HG03439 (cell line): ENCODE measurements around the gene PGAM5.
A peak's percentile ranks its signal among the peaks of the same experiment; 100 is the strongest.

Source experiments
- ATAC-seq: cut with Tn5 transposase; IDR thresholded peaks from one replicate; pipeline ENCODE4 v1.9.1; 2021; ENCODE audit warnings: mild to moderate bottlenecking, moderate library complexity; ENCODE audit not compliant: unreplicated experiment

The PGAM5 gene

GRCh38 chr12:132710405-132711079, at the start of gene PGAM5:
Gene PGAM5, plus strand, starts transcription at chr12:132710842. Its CDS starts 35 bp downstream, at chr12:132710877.
- peak; percentile 91 for ATAC-seq

- no peak for ATAC-seq
Observed at GRCh38 chr12:132660996-132661395, 49.6 kb upstream of the PGAM5 start.

DNA sequence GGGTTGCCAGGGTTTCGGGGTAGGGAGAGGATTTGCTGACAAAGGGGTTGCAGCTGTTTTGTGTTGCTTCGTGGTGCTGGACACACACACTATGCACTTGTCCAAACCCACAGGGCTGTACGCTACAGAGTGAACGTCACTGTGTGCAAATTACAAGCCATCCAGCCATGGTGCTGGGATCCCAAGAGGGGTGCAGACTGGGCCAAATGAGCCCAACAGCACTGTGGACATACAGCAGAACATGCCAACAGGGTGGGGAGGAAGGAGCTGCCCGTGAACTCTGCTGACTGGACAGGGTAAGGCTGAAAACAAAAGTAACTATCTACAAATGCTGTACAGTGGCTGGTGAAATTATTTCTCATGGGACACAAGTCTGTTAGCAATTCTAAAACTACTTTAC, 48.7 kb upstream of the PGAM5 start:
- ATAC-seq, result no peak

- ATAC-seq, result no peak
Observed at GRCh38 chr12:132662901-132663755, 47.5 kb upstream of the PGAM5 start.

DNA sequence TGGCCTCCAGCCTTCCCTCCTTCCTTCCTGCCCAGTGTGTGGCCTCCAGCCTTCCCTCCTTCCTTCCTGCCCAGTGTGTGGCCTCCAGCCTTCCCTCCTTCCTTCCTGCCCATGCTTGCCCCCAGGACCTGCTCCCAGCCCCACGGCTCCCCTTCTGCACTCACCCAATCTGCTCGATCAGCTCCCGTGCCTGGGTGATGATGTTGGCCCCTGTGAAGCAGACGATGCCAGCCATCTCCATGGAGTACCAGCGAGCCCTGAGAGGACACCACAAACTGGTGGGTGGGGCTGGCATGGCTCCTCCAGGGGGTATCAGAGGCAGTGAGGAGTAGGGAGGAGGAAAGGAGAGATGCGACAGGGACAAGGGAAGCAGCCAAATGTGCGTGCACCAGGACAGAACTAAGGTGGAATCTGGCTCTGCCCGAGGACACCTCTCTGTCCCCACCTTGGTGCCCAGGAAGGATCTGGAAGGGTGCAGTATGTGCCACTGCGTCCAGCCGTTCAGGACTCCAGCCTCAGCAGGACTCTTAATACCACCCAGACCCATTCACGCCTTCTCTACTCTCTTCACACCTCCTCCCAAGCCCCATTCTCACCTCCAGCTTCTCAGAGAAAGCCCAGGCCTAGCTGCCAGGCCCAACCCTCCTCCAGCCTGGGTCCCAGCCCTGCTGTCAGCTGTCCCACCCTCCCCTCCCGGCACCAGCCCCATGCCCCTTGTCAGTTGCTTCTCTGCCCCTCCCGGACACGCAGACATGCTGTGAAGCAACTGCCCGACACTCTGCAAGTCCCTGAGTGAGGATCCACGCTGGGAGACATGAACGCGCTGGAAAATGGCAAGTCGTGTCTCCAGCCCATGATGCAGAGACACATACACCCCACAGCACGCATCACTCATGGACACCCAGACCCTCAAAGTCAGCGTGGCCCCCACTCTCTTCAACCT, 46.2 kb upstream of the PGAM5 start:
- ATAC-seq, result no peak

DNA sequence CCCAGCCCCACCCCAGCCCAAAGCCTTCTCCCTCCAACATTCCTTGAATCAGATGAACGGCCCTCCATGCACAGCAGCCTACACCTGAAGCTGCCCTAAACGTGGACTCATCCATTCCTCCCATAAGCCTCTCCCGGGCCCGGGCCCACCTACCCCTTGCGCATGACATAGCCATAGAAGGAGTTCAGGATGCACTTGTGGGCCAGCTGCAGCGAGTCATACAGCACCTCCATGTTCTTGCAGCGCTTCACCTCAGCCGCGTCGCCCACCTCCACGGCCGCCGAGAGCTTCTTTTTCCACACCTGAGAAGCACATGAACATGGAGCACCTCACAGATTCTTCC, 45.5 kb upstream of the PGAM5 start:
- ATAC-seq, result no peak

DNA sequence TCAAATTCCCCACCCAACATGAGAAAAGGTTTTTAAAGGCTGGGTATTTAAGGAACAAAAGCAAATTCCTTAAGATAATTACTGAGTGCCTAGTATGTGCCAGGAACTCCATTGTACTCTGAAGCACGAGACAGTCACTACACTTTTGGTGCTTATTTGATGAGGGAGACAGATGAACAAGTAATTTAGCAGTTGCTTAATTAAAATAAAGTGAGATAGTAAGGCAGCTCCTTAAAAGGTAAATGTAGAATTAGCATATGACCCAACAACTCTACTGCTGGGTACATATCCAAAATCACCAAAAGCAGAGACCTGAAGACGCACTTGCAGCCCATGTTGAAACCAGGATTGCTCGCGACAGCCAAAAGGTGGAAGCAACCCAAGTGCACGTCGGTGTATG, 44.8 kb upstream of the PGAM5 start:
- ATAC-seq, result no peak

- ATAC-seq, result no peak
Observed at GRCh38 chr12:132668191-132669088, 42.2 kb upstream of the PGAM5 start.

- ATAC-seq, result no peak
Observed at GRCh38 chr12:132669166-132669879, 41.3 kb upstream of the PGAM5 start.

- ATAC-seq, result no peak
Observed at GRCh38 chr12:132672116-132672515, 38.5 kb upstream of the PGAM5 start.

- ATAC-seq, result no peak
Observed at GRCh38 chr12:132672678-132673077, 38.0 kb upstream of the PGAM5 start.

DNA sequence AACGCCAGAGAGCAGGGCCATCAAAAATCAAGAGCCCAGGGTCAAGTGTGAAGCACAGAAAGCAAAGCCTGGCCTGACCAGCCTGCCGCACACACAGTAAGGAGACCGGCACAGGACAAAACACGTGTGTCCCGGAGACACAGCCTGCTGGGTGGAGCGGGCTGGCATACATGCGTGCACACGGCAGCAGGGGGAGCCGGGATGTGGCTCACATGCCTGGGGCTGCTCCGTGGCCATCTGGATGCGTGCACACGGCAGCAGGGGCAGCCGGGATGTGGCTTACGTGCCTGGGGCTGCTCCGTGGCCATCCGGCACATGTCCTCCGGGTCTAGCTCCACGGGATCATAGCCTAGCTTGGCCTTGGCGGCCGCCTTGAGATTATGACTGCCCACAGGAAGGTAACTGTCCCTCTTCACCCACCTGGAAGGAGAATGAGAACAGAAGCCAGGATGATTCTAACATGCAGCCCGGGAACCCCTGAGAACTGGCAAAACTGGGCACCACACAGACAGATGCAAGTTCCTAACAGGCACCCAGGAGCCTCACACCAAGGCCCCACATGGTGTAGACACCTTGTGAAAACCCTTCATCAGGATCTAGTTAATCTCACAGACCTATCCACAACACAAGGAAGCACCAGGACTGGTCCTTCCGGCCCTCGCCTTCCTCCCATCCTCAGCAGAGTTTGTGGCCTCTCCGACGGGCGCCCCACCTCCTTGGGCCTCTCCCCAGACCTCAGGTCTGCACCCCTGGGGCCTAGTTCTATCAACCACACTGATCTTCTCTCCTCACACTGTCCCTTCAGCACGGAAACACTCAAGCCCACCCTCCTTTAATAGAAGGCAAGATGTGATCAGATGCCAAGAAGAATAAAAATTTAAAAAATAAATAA, 37.1 kb upstream of the PGAM5 start:
- no peak for ATAC-seq

DNA sequence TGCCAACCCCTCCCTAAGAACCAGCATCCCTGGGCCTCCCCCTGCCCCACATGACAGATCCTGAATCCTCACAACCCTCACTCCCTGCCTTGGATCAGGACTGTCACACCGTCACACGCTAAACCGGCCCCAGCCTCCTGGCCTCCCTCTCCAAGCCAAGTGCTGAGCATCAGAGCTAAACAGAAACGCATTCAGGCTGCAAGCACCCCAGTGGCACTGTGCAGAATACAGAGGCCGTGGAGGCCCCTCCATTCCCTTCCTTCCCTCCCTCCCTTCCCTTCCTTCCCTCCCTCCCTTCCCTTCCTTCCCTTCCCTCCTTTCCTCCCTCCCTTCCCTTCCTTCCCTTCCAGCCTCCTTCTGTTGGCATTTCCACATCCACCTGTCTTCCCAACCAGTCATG, 36.1 kb upstream of the PGAM5 start:
- no peak for ATAC-seq

GRCh38 chr12:132675757-132676432, 34.7 kb upstream of the PGAM5 start:
- no peak for ATAC-seq

DNA sequence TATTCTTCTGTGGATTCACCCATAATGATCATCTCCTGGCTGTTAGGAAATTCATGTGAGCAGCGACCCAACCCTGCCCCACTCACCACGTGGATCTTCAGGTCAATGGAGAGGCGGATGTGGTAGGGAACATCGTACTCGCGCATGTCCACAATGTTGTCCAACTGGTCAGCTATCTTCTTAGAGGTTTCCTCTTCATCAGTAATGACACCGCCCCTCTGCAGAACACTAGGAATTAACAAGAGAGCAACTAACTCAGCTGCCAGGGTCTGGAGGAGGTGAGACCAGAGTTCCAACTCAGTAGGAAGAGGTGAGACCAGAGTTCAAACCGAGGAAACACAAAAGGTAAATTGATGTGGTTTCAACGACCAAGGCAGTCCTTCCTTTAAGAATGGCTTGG, 33.1 kb upstream of the PGAM5 start:
- ATAC-seq, result no peak

DNA sequence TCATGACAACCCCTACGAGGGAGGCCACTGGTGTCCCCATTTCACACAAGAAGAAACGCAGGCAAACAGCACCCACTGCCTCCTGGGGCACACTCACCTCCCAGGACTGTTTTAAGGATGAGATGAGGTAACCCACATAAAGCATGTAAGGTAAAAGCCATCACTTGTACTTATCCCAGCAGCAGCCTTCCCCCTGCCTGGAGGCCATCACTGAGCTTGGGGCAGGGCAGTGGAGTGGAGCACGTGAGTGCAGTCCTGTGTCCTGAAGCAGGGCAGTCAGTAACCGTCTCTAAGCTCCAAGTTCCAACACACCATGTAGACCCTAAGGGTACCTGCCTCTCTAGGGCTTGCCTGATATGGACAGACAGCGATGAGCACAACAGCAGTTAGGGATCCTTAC, 25.2 kb upstream of the PGAM5 start:
- ATAC-seq, result no peak

- ATAC-seq, result peak; percentile 16
Observed at GRCh38 chr12:132686825-132687210, 23.8 kb upstream of the PGAM5 start.
